ENCODE data around the gene EIF2S1. TPM values are rescaled to one million over a fixed set of nuclear protein-coding genes. Genes with fewer than 3 reads are reported as not detected.
"Not testable (repeated sequence)": the region's sequence is repeated elsewhere in the genome, so short reads cannot be mapped to it uniquely, and the experiment has no call there.

The EIF2S1 gene
- total and polyA plus RNA-seq, 3 donors from 2014 or later: 82.1 to 158 (median 83.9) TPM

GRCh38 chr14:67319142-67319541 is 41.0 kb upstream of the EIF2S1 start:
- Histone ChIP-seq H3K4me1 (no peaks in the 10 kb centered on the region), H3K27me3 (no peaks in the 10 kb centered on the region), H3K36me3 (ENCODE audit: low read depth, missing control alignments) (no peaks in the 10 kb centered on the region), H3K4me3 (no peak overlapping the region), H3K27ac (no peak overlapping the region), H3K9me3 (no peaks in the 10 kb centered on the region)
- intact Hi-C loops (cut with DNase I; ENCODE audit: low total_unique reads): no loop called here
- TF ChIP-seq CTCF (IDR thresholded peaks at IDR 0.05) (no peak), POLR2A (IDR thresholded peaks at IDR 0.05) (no peak)
- no peak for DNase-seq

DNA sequence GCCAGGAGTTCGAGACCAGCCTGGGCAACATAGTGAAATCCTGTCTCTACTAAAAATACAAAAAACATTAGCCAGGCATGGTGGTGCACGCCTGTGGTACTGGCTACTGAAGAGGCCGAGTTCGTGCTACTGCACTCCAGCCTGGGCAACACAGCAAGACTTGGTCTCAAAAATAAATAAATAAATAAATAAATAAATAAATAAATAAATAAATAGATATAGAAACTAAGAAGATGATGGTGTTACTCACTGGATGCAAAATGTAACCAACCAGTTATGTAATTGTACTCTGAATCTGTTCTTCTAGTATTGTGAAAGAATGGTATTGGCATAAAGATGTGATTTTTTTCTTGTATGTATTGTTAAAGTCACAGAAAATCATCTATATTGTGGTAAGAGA is 30.5 kb upstream of the EIF2S1 start:
- H3K36me3 ChIP-seq (ENCODE audit: low read depth, missing control alignments); H3K9me3 ChIP-seq; intact Hi-C loops (cut with DNase I; ENCODE audit: low total_unique reads); H3K27me3 ChIP-seq; H3K4me1 ChIP-seq; H3K4me3 ChIP-seq; DNase-seq; H3K27ac ChIP-seq: not testable (repeated sequence)
- WGBS, 2 donors: 95 to 100% methylated on average over 4 of the region's 4 CpGs

DNA sequence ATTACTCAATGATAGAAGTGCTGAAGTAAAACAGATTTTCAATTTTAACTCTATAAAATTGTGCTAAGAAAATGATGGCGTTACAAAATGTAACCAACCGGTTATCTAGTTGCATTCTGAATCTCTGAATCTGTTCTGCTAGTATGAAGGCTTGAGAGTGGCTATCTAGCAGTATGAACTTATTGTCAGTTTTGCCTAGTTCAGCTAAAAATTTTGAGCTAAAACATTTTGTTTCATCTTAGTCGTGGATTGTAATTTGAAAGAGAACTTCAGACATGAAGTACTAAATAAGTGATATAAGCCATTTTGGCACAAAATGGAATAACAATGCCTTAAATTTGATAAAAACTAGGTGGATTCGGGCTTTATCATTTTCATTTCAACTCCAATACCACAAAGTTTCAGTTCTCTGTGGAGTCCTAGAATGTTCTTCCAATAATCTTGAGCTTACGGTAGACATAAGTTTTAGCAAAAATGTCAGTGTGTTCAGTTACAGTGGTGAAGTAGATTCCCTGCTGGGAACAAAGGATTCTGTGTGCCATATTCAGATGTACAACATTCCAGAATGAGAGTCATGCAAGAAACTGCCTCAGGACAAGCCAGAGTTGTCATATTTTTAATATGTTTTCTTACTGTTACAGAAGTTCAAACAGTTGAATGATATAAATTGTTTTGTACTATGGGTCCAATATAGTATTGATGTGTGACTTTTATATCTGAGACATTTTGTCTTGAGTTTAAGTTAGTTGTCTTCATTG is 28.6 kb upstream of the EIF2S1 start:
- TF ChIP-seq CTCF (IDR thresholded peaks at IDR 0.05): no peak
- no peak for TF ChIP-seq POLR2A (IDR thresholded peaks at IDR 0.05)
- Histone ChIP-seq H3K4me3 (no peak overlapping the region), H3K4me1 (no peaks in the 10 kb centered on the region), H3K9me3 (no peaks in the 10 kb centered on the region), H3K36me3 (ENCODE audit: low read depth, missing control alignments) (no peaks in the 10 kb centered on the region), H3K27ac (no peak overlapping the region), H3K27me3 (no peaks in the 10 kb centered on the region)
- DNase-seq: no peak
- intact Hi-C loops (cut with DNase I; ENCODE audit: low total_unique reads): no loop called here
- 62 to 70% methylated on average over 5 of the region's 5 CpGs for WGBS, 2 donors

DNA sequence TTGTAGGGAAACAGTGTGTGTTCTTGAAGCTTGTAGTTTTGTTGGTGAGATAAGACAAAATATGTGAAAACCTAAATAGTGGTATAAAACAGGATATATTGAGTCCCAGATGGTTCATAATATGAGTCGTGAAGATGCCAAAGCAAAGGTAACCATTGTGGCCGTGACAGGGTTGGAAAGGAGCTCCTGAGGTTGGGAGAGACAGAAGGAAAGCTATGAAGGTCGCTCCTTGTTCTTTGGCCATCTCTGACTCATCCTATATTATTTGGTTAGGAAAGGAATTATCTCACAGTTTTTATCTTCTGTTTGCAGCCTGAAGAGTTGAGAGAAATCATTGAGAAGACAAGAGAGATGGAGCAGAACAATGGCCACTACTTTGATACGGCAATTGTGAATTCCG is 27.7 kb upstream of the EIF2S1 start:
- H3K36me3 ChIP-seq (ENCODE audit: low read depth, missing control alignments): no peaks in the 10 kb centered on the region
- WGBS, 2 donors: 90 to 96% methylated on average over 5 of the region's 5 CpGs

GRCh38 chr14:67335781-67336180 is 24.3 kb upstream of the EIF2S1 start:
- DNase-seq: no peak
- 77 to 93% methylated on average over 2 of the region's 2 CpGs for WGBS, 2 donors
- H3K27ac ChIP-seq: no peak overlapping the region
- H3K4me3 ChIP-seq: no peak overlapping the region
- intact Hi-C loops (cut with DNase I; ENCODE audit: low total_unique reads): no loop called here
- H3K9me3 ChIP-seq: no peaks in the 10 kb centered on the region
- no peaks in the 10 kb centered on the region for H3K36me3 ChIP-seq (ENCODE audit: low read depth, missing control alignments)
- TF ChIP-seq POLR2A (IDR thresholded peaks at IDR 0.05) (no peak), CTCF (IDR thresholded peaks at IDR 0.05) (peak in 1 of 3 experiments; percentile 36)
- H3K27me3 ChIP-seq: no peaks in the 10 kb centered on the region
- H3K4me1 ChIP-seq: no peaks in the 10 kb centered on the region

More for the DNA sequence above, 27.7 kb upstream of the EIF2S1 start:
- DNase-seq: no peak
- no peaks in the 10 kb centered on the region for H3K4me1 ChIP-seq
- H3K4me3 ChIP-seq: no peak overlapping the region
- H3K27ac ChIP-seq: no peak overlapping the region
- H3K27me3 ChIP-seq: no peaks in the 10 kb centered on the region
- no peaks in the 10 kb centered on the region for H3K9me3 ChIP-seq
- intact Hi-C loops (cut with DNase I; ENCODE audit: low total_unique reads): no loop called here
- no peak for TF ChIP-seq CTCF (IDR thresholded peaks at IDR 0.05)
- TF ChIP-seq POLR2A (IDR thresholded peaks at IDR 0.05): no peak

DNA sequence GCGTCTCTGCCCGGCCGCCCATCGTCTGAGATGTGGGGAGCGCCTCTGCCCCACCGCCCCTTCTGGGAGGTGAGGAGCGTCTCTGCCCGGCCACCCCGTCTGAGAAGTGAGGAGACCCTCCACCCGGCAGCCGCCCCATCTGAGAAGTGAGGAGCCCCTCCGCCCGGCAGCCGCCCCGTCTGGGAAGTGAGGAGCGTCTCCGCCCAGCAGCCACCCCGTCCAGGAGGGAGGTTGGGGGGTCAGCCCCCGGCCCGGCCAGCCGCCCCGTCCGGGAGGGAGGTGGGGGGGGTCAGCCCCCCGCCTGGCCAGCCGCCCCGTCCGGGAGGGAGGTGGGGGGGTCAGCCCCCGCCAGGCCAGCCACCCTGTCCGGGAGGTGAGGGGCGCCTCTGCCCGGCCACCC is 18.9 kb upstream of the EIF2S1 start:
- intact Hi-C loops (cut with DNase I; ENCODE audit: low total_unique reads); H3K4me1 ChIP-seq; H3K4me3 ChIP-seq; H3K27ac ChIP-seq; H3K27me3 ChIP-seq; H3K36me3 ChIP-seq (ENCODE audit: low read depth, missing control alignments); H3K9me3 ChIP-seq; DNase-seq: not testable (repeated sequence)
- 96 to 100% methylated on average over 2 to 30 of the region's 31 CpGs for WGBS, 2 donors
